Stimulated activated effector memory CD8-positive, alpha-beta T cell treated with anti-CD3 and anti-CD28 coated beads, Interleukin-12 subunit alpha, Interleukin-12 subunit beta, amount 100 ng/mL, for 72 hours (primary cell): ENCODE measurements around the gene ZFYVE28.
A peak's percentile ranks its signal among the peaks of the same experiment; 100 is the strongest.

Experiments
- ATAC-seq: fragments of 150-1000 bp; cut with Tn5 transposase; 2 replicates; pipeline ENCODE4 v1.10.0; 2021
- DNase-seq, 2 donors: peaks; one replicate each; pipeline ENCODE4 v3.0.0; 2021 to 2022; ENCODE audit warnings: low spot score in 2 of 2
- H3K27ac Mint-ChIP-seq: one replicate; pipeline ENCODE4 v1.8.0; 2022; ENCODE audit warnings: mild to moderate bottlenecking, mixed read lengths
- H3K36me3 Mint-ChIP-seq: one replicate; pipeline ENCODE4 v1.8.0; 2022; ENCODE audit warnings: mild to moderate bottlenecking, mixed read lengths
- H3K4me1 Mint-ChIP-seq: one replicate; pipeline ENCODE4 v1.8.0; 2022; ENCODE audit warnings: mixed read lengths
- H3K4me3 Mint-ChIP-seq: one replicate; pipeline ENCODE4 v1.8.0; 2022; ENCODE audit warnings: mild to moderate bottlenecking, mixed read lengths
- H3K9me3 Mint-ChIP-seq: one replicate; pipeline ENCODE4 v1.8.0; 2022; ENCODE audit warnings: mixed read lengths

The ZFYVE28 gene

DNA sequence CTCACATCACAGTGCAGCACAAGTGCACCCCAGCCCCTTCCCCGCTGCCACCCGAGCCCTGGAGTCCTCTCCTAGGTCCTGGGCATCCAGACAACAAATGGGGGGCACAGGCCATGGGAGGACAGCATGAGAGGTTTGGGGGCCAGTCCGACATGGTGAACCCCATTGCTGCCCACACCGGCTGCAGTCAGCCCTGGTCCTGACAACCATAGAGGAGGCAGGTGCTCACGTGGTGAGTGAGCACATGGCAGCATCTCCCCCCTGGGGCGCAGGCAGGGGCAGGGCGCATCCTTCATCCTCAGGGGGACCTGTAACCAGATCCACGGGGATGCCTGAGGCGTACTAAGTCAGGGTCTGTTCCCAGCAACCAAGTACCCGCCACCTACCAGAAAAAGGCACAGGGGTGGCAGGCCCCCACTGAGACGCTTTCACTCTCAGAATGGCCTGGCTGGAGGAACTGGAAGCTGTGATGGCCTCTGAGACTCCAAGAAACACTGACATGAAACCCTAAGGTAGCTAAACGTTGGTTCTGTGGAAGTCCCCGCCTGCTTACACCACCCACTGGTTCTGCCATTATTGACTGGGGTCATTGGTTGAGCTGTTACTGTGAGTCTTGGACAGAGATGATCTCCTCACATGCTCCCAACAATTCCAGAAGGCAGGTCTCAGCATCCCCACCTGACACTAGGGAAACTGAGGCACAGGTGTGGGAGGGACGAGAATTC is 6.5 kb downstream of the ZFYVE28 start:
- peaks cover 23% of the 10 kb centered on the region for H3K36me3 Mint-ChIP-seq
- ATAC-seq (peak; percentile 40), DNase-seq (peak; percentile 19 to 75)
- H3K27ac Mint-ChIP-seq = peak overlapping the region; percentile 94
- H3K4me3 Mint-ChIP-seq = peak overlapping the region; percentile 73
- H3K9me3 Mint-ChIP-seq = no peaks in the 10 kb centered on the region
- H3K4me1 Mint-ChIP-seq = peaks cover 94% of the 10 kb centered on the region

DNA sequence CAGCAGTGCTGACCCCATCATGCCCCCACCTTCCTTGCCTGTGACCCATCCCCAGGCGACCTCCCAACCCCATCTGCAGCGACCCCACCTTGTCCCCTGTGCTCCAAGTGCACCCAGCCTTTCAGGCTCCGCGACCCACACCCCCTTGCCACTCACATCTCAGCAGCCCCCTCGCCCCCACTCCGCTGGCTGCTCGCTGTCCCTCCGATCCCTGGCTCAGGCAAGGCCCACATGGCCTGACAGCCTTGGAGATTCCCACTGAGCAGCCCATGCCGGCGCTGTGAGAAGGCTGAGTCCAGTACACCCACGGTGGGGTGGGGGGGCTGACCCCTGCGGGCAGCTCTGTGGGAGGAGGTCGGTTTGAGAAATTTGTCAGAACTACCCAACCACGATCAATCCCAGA is 9.1 kb downstream of the ZFYVE28 start:
- ATAC-seq (no peak), DNase-seq (no peak)
- Mint-ChIP-seq H3K36me3 (peaks cover 20% of the 10 kb centered on the region), H3K4me1 (peaks cover 82% of the 10 kb centered on the region), H3K9me3 (no peaks in the 10 kb centered on the region), H3K4me3 (no peak overlapping the region), H3K27ac (peak overlapping the region; percentile 85)

GRCh38 chr4:2408976-2409375 is 9.5 kb downstream of the ZFYVE28 start:
- Mint-ChIP-seq H3K4me1 (peaks cover 82% of the 10 kb centered on the region), H3K27ac (peak overlapping the region; percentile 85), H3K9me3 (no peaks in the 10 kb centered on the region), H3K36me3 (peaks cover 16% of the 10 kb centered on the region), H3K4me3 (no peak overlapping the region)
- ATAC-seq = no peak
- DNase-seq = no peak

- no peak for DNase-seq
- H3K9me3 Mint-ChIP-seq = no peaks in the 10 kb centered on the region
- no peak for ATAC-seq
- H3K4me3 Mint-ChIP-seq = no peak overlapping the region
- peaks cover 77% of the 10 kb centered on the region for H3K4me1 Mint-ChIP-seq
- peaks cover 11% of the 10 kb centered on the region for H3K36me3 Mint-ChIP-seq
- peak overlapping the region; percentile 85 for H3K27ac Mint-ChIP-seq
Measured at GRCh38 chr4:2408401-2408958, 10.0 kb downstream of the ZFYVE28 start.

- Mint-ChIP-seq H3K36me3 (peaks cover 5% of the 10 kb centered on the region), H3K4me1 (peaks cover 77% of the 10 kb centered on the region), H3K4me3 (no peak overlapping the region), H3K27ac (peak overlapping the region; percentile 85), H3K9me3 (no peaks in the 10 kb centered on the region)
- no peak for ATAC-seq
- no peak for DNase-seq
Measured at GRCh38 chr4:2407991-2408342, 10.5 kb downstream of the ZFYVE28 start.

GRCh38 chr4:2406920-2407319 is 11.5 kb downstream of the ZFYVE28 start:
- Mint-ChIP-seq H3K4me3 (no peak overlapping the region), H3K27ac (peak overlapping the region; percentile 85), H3K9me3 (no peaks in the 10 kb centered on the region), H3K36me3 (no peaks in the 10 kb centered on the region), H3K4me1 (peaks cover 77% of the 10 kb centered on the region)
- DNase-seq (no peak), ATAC-seq (no peak)

- Mint-ChIP-seq H3K27ac (no peak overlapping the region), H3K4me1 (peaks cover 77% of the 10 kb centered on the region), H3K9me3 (no peaks in the 10 kb centered on the region), H3K4me3 (no peak overlapping the region), H3K36me3 (no peaks in the 10 kb centered on the region)
- DNase-seq = no peak
- ATAC-seq = no peak
Measured at GRCh38 chr4:2406406-2406805, 12.0 kb downstream of the ZFYVE28 start.

DNA sequence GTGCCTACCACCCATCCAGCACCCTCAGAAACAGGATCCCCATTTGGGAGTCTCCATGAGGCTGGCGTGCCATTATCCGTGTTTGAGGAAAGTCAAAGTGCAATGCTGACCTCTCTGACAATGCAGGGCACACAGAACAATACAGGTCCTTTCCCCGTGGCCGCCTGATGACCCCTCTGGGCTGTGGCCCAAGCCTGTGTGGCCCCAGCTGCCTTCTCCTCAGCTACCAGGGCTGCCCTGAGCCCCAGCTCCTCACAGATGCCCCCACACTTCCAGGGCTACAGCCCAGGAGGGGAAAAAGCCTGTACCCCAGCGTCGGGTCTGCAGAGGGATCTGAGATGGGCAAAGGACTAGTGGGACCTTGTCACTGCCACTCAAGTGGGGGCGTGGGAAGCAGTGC is 15.5 kb downstream of the ZFYVE28 start:
- Mint-ChIP-seq H3K36me3 (no peaks in the 10 kb centered on the region), H3K9me3 (no peaks in the 10 kb centered on the region), H3K27ac (peak overlapping the region; percentile 23), H3K4me3 (peak overlapping the region; percentile 58), H3K4me1 (peaks cover 73% of the 10 kb centered on the region)
- DNase-seq = no peak
- ATAC-seq = no peak

- Mint-ChIP-seq H3K36me3 (peaks cover 5% of the 10 kb centered on the region), H3K4me1 (peaks cover 73% of the 10 kb centered on the region), H3K9me3 (no peaks in the 10 kb centered on the region), H3K4me3 (peak overlapping the region; percentile 58), H3K27ac (peak overlapping the region; percentile 23)
- peak; percentile 42 for ATAC-seq
- DNase-seq = no peak
Measured at GRCh38 chr4:2402048-2402842, 16.2 kb downstream of the ZFYVE28 start.

DNA sequence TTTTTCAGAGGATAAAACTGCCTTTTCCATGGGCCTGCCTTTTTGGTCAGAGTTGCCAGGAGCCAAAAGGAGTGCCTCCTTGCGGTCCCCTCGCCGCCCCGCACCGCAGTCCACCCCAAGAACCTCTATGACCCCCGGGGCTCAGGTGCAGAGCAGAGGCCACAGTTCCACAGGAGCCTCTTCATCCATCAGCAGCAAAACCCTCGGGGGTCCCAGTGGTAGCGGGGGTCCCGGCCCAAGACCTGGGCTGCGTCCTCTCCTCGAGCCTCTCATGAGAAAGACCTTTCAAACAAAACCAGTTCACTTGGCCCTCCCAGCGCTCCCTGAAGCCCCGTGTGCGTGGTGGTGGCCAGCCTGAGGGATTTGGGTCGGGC is 16.8 kb downstream of the ZFYVE28 start:
- ATAC-seq = no peak
- DNase-seq = no peak
- H3K36me3 Mint-ChIP-seq = peaks cover 7% of the 10 kb centered on the region
- peak overlapping the region; percentile 58 for H3K4me3 Mint-ChIP-seq
- peak overlapping the region; percentile 23 for H3K27ac Mint-ChIP-seq
- H3K4me1 Mint-ChIP-seq = peaks cover 66% of the 10 kb centered on the region
- no peaks in the 10 kb centered on the region for H3K9me3 Mint-ChIP-seq

GRCh38 chr4:2400841-2401609 is 17.4 kb downstream of the ZFYVE28 start:
- Mint-ChIP-seq H3K36me3 (peaks cover 7% of the 10 kb centered on the region), H3K27ac (no peak overlapping the region), H3K4me1 (peaks cover 64% of the 10 kb centered on the region), H3K9me3 (no peaks in the 10 kb centered on the region), H3K4me3 (peak overlapping the region; percentile 58)
- ATAC-seq (peak; percentile 69), DNase-seq (no peak)

DNA sequence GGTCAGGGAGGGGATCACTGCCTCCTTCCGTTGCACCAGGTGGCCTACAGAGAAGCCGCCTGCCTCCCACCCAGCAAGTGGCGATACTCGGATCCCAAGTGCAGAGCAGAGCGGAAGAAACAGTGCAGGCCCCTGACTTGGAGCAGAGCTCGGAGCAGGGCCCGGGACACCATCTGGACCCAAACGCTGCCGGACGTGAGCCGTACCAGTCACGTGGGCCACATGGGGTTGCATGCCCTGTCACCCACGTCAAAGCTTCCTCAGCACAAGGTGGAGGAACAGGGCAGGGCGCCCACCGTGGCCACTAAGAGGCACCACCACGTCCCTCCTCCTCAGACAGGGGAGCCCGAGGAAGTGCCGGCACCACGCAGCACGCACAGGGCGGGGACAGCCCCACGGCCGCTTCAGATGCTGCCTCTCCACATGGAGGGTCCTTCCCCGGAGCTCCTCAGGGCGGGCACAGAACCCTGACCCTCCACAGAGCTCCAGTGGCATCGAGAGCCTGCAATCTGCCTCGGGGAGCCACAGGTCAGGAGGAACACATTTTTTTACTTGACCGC is 18.7 kb downstream of the ZFYVE28 start:
- peaks cover 73% of the 10 kb centered on the region for H3K4me1 Mint-ChIP-seq
- DNase-seq (no peak), ATAC-seq (no peak)
- no peak overlapping the region for H3K4me3 Mint-ChIP-seq
- peaks cover 7% of the 10 kb centered on the region for H3K36me3 Mint-ChIP-seq
- H3K9me3 Mint-ChIP-seq = no peaks in the 10 kb centered on the region
- H3K27ac Mint-ChIP-seq = no peak overlapping the region

GRCh38 chr4:2399216-2399615 is 19.2 kb downstream of the ZFYVE28 start:
- no peak overlapping the region for H3K4me3 Mint-ChIP-seq
- H3K4me1 Mint-ChIP-seq = peaks cover 75% of the 10 kb centered on the region
- no peak overlapping the region for H3K27ac Mint-ChIP-seq

DNA sequence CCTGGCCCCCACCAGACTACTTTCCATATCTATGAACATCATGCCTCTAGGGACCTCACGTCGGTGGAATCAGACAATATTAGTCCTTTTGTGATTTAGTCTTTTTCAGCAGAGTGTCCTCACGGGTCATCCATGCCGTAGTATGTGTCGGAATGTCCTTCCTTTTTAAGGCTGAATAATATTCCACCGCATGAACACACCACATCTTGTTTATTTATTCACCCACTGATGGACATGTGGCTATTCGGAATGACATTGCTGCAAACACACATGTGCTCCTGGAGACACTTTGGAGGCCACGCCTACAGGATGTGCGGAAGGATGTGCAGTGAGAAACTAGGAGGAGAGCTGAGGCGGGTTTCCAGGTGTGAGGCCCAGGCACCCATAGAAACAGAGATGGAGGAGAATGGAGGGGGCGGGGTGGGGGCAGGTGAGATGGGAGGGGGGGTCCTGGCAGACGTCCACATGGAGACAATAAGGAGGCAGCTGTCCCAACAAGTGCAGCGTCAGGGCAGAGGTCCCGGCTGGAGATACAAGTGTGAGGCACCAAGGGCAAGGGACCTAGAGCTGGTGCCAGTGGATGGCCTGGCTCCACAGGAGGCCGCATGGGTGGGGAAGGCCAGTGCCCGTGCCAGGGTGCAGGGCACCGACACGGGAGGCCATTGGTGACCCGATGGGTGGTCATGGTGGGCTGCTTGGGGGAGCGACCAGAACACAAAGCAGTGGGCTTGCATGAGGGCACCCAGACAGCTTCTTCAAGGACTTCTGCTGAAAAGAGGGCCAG is 20.7 kb downstream of the ZFYVE28 start:
- H3K4me1 Mint-ChIP-seq = peaks cover 80% of the 10 kb centered on the region
- DNase-seq = no peak
- H3K4me3 Mint-ChIP-seq = no peak overlapping the region
- ATAC-seq = no peak
- H3K27ac Mint-ChIP-seq = peak overlapping the region; percentile 54
- H3K9me3 Mint-ChIP-seq = no peaks in the 10 kb centered on the region
- H3K36me3 Mint-ChIP-seq = peaks cover 16% of the 10 kb centered on the region

More at GRCh38 chr4:2399216-2399615, 19.2 kb downstream of the ZFYVE28 start:
- no peaks in the 10 kb centered on the region for H3K9me3 Mint-ChIP-seq
- ATAC-seq (no peak), DNase-seq (no peak)
- H3K36me3 Mint-ChIP-seq = peaks cover 8% of the 10 kb centered on the region
